Stomach (tissue), 4 donors: ENCODE measurements around the gene DLD.

Experiments used
- POLR2A ChIP-seq, 4 donors: fragments of 450-650 bp; IDR thresholded peaks; one replicate each; pipeline ENCODE4 v1.6.1; 2016; ENCODE audit warnings: antibody characterized with exemption in 4 of 4, control low read depth in 2 of 4, mild to moderate bottlenecking in 1 of 4, moderate library complexity in 1 of 4
- TF ChIP-seq, protein P1 (sequence below), 7 experiments: fragments of 450-650 bp in 4 of 7; fragments of 200-600 bp in 3 of 7; sonication (generic) in 3 of 7; IDR thresholded peaks; one replicate each; pipeline ENCODE4 v1.5.1; 2016 to 2019; ENCODE audit warnings: antibody characterized with exemption in 7 of 7, control low read depth in 2 of 7, mild to moderate bottlenecking in 1 of 7

DNA sequence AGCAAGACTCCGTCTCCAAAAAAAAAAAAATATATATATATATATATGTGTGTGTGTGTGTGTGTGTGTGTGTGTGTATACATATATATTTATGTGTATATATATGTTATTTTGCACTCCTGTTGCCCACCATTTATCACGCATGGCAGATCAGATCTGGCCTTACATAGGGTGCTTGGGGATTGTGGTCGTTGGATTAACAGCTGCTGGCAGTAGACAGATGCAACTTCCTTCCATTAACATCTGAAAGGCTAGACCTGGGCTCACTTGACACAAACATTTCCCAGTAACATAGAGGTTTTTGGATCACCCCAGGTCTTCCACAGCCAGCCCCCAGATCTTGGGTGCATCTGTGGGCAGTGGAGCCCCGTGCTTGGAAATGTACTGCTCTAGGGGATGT is 40.8 kb upstream of the DLD start:
- TF ChIP-seq, protein P1, sequence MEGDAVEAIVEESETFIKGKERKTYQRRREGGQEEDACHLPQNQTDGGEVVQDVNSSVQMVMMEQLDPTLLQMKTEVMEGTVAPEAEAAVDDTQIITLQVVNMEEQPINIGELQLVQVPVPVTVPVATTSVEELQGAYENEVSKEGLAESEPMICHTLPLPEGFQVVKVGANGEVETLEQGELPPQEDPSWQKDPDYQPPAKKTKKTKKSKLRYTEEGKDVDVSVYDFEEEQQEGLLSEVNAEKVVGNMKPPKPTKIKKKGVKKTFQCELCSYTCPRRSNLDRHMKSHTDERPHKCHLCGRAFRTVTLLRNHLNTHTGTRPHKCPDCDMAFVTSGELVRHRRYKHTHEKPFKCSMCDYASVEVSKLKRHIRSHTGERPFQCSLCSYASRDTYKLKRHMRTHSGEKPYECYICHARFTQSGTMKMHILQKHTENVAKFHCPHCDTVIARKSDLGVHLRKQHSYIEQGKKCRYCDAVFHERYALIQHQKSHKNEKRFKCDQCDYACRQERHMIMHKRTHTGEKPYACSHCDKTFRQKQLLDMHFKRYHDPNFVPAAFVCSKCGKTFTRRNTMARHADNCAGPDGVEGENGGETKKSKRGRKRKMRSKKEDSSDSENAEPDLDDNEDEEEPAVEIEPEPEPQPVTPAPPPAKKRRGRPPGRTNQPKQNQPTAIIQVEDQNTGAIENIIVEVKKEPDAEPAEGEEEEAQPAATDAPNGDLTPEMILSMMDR (IDR thresholded peaks at IDR 0.05) = no peak
- TF ChIP-seq POLR2A (IDR thresholded peaks at IDR 0.05) = no peak
